HG02588 (cell line): Measurements from ENCODE around the gene MAT2A.
"Not testable (repeated sequence)": the region's sequence is repeated elsewhere in the genome, so short reads cannot be mapped to it uniquely, and the experiment has no call there.

Experiments
- ATAC-seq: cut with Tn5 transposase; IDR thresholded peaks from one replicate; pipeline ENCODE4 v1.9.1; 2021; ENCODE audit warnings: mild to moderate bottlenecking, moderate library complexity; ENCODE audit not compliant: unreplicated experiment

The MAT2A gene

DNA sequence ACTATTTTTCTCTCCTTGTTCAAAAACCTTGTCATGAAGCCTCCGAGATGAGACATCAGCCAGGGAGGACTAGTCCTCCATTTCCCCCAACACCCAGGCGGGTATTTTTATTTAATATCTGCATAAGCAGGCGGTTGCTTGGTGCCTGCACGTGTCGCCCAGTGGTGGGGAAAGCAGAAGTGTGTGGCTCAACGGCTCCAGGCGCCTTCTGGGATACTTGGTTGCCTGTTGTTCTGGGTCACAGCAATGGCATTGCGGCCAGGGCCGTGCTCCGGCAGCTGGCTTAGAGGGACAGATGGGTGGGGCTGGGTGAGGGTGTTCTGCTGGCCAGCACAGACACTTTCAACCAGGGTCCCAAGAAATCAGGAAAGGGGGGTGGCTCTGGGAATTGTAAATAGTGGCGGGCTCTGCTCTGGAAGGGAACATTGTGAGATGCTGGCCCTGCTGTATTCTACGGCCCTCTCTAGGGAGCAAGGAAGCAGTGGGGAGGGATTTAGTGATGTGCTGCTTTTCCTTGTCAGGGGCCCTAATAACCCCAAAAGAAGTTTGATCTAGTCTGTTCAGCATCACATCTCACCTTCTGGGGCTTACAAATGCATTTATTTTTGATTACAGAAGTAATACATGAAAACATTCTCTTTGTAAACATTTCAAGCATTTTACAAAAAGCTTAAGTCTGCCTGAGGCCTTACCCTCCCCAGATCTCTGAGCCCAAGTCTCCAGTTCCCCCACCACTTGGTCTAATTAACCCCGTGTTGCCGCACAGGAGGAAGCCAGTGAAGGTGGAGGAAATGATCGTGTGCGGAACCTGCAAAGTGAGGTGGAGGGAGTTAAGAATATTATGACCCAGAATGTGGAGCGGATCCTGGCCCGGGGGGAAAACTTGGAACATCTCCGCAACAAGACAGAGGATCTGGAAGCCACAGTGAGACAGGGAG, 39.5 kb downstream of the MAT2A start:
- ATAC-seq = peak; percentile 28

DNA sequence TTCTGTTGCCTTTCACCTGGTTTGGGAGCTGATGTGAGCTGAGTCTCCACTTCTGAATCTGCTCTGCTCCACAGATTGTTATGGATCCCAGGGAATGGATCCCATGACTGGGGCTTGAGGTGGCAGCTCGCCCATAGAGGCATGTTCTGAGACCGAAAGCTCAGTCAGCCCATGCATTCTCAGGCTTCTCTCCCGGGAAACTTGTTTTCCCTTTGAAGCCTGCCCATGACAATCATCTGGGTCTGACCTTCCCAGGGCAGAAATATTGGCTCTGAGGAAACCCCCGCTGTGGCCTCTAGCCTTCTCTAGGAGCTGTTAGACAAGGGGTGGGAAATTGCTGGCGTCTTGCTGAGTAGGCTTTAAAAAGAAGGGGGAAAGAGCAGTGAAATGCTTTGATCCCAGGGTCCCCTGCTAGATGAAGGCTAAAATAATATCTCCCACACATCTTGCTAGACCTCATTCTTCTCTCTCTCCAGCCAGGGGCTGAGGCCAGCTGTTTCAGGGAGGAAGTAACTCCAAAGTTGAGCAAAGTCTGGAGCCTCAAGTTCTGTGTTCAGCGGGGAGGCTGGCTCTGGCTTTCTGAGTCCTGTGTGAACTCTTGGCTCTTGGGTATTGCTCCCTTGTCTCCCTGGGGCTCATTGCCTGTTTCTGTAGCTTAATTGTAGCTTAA, 40.4 kb downstream of the MAT2A start:
- no peak for ATAC-seq

DNA sequence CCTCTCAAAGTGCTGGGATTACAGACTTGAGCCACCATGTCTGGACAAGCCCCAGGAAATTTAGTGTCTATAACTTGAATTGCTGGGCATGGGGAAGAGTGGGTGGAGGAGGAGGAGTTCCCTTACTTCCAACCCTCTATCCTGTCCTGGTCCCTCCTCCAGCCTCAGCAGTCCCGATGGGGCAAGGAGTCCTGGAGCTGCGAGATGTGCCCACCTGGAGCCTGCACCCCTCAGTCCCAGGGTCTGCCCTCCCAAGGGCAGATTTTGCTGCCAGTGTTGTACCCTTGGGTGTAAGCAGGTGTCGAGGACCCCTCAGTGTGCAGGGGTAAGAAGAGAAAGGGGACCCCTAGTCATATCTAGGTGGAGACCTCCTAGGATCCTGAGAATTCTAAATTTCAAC, 41.2 kb downstream of the MAT2A start:
- no peak for ATAC-seq

DNA sequence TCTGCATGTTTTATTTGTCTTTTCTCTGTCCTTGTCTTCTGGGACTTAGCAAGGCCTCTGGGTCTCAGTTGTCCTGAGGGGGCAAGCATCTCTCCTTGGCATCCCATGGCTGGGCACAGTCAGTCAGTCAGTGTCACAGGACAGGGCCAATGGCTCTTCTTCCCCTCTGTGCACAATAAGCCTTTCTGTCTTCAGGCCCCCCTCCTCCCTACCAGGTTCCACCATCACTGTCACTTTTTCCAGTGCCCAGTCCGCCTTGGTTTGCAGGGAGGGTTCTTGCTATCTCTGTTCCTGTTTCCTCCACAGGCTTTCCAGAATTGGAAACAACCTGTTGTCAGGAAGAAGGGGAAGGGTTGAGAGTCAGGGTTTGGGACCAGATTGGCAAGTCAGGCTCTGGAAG, 43.5 kb downstream of the MAT2A start:
- no peak for ATAC-seq

DNA sequence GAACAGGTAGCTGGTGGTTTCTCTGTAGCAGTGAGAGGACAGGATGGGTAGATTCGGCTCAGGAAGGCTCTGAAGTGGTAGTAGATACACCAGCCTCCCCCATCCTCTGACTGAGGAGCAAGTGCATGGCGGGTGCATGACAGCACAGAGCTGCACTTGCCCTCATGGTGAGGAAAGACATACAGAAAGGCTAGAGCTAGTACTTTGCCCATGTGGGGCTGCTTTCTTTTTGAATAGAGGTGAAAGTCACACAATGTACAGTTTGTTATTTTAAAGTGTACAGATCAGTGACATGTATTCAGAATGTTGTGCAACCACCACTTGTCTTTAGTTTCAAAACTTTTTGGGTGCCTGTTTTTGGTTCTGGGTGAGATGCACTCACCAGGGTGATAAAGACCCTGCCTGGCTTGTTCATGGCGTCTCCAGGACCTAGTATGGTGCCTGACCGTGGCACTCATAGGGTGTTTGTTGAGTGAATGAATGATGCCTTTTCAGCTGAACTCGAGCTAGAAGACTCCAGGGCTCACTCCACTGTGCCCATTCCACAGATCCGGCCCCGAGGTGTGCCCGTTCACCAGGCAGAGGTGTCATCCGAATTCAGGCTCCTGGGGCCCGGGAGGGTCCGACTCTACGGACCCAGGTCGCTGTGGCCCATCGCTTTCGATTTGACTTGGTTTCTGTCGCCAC, 44.8 kb downstream of the MAT2A start:
- ATAC-seq = peak; percentile 45

DNA sequence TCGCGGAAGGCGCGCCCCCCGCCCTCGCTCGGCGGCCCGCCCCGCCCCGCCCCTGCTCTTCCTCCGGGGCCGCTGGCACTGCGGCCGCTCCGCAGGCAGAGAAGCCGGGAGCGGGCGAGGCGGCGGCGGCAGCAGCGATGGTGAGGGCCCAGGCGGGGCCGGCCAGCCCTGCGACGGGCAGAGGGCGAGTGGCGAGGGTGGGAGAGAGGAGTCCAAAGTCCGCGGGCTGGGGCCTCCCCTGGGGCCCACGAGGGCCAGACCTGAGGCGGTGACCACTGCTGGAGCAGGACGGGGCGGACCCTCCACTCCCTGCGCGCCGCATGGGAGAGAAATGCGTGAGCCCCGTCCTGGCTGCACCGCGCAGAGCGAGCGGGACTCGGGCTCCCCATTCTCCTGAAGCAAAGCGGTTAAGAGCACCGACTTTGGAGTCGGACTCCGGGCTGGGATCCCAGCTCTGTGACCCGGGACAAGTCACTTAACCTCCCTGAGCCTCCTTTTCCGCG, 45.4 kb downstream of the MAT2A start, which contains the start of gene VAMP5:
TSS of gene VAMP5 (plus strand) at position 78 of the 503 bp plus-strand sequence. CDS start at position 138, 60 bp downstream.
- peak; percentile 29 for ATAC-seq

DNA sequence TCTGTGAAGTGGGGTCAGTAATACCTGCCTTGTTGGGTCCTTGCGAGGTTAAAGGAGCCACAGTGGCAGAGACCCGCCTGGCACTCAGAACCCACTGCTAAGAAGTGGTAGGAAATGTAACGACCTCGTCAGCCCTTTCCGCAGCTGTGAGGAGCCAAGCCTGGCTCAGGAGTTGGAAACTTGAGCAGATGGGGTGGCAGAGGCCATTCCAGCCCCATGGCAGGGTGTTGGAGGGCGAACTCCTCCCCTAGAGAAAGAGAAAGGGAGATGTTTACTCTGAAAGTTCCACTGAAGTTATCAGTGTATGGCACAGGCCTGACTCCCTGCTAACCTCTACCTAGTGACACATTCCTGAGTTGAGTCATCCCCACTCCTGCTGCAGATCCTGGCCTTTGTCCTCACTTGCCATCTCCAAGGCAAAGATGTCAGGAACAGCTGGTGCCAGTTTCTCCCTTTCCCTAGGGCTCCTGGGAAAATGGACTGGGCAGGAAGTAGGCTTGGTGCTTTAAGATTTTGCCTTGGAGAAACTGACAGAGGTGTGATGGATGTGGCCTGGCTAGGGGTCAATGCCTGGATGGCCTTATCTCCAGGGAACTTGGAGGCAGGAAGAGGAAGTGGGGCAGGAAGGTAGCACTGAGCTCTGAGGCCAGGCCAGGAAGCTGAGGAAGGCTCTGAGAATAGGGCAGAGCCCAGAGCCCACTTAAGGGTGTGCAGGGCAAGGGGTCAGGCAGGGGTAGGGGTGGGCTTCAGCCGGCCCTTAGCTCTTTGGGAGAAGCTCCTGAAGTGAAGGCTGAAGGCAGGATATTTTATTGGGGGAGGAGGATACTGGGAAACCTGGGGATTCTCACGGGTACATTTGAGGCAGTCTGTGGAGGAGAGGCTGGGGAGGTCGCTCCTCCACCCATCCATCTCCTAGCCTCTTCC, 46.2 kb downstream of the MAT2A start:
- ATAC-seq = peak; percentile 49

DNA sequence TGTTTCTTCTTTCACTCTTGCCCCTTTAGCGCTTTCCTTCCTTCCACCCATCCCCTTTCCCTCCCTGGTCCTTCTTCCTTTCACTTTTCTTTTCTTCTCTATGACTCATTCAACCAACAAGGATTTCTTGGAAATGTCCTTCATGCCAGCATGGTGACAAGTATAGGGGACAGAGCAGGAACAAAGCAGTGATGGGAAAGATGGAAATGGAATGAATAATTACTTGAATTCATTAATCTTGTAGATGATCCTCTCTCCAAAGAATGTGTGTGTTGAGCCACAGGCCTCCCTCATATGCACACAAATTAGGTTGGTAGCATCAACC, 46.8 kb downstream of the MAT2A start:
- no peak for ATAC-seq

DNA sequence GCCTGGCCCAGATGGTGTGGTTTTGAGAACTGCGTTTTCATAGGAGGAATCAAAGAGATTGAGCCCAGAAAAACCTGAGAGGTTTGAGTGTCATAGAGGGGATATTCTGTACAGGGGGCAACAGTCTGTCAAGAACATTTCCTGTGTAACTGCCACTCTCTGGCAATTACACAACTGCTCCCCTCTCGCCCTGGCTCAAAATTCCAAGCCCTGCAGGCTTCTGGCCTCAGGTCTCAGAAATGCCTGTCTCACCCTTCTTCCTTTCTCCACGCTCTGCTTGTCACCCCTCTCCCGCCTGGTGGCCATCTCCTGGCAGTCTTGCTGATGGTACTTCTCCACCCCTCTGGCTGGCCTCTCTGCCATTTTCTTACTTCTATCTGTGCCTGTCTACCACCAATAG, 49.3 kb downstream of the MAT2A start:
- no peak for ATAC-seq

DNA sequence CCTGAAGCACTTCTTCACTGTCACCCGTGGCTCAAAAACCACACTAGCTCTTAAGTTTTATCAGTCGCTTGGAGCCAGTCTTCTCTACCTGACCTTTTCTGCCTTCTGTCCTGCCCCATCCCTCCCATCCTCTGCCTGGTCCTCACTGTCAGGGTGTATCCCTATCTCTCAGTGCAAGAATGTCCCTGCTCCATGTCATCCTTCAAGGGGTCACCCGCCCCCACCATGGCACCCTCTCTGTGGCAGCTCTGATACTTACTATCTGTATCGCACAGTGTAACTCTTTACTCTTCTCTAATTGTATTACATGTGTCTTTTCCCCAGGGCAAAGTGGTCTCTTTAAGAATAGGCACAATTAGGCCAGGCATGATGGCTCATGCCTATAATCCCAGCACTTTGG, 49.7 kb downstream of the MAT2A start:
- no peak for ATAC-seq

DNA sequence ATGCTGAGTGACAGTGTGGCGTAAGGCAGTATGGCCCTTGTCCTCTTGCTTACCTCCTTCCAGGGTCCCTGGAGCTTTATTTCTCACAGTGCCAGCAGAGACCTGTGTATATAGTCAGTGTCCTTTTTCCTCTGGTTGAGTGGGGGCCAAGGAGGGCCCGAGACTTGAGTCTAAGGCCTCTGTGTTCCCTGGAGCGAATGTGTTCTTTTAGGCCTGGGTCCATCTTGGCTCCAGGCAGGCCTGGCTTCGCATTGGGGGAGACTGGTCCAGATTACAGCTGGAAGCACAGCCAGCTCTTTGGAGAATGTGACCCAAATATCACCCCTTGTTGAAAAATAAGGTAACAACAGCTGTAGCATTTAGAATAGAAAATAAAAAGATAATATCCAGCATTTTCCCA, 50.2 kb downstream of the MAT2A start:
- ATAC-seq = no peak

DNA sequence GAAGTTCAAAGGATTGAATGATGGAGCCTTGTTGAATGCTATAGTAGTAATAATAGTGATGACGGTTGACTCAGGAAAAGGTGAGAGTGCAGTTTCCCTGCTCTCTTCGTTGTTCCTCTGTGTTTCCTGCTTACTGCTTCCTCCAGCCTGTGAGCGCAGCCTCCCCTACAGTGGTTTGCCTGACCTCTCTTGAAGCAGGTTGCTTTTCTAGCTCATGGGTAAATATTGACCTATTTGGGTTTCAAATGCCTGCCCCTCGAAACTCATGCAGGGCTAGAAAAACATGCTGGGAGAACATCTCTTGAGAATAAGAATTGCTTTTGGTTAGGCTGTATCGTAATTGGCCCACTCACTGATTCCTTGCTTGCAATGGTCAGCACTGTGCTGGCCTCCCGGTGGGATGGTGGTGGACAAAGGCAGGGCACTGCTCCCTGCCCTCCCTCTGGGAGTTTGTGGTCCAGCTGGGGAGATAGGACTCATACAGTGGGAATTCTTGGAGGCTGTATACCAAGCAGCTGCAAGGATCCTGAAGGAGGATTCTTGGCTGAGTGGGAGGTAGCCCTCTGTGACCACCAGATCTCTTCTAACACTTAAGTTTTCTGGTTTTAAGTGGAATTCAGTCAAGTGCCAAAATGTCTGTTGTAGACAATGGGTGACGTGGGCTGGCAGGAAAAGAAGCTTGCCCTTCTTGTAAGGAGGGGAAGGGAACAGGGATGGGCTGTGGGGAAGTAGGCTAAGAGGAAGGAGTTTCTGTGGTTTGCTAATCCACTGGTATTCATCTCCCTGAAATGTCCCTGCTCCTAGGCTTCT, 51.2 kb downstream of the MAT2A start:
- no peak for ATAC-seq

DNA sequence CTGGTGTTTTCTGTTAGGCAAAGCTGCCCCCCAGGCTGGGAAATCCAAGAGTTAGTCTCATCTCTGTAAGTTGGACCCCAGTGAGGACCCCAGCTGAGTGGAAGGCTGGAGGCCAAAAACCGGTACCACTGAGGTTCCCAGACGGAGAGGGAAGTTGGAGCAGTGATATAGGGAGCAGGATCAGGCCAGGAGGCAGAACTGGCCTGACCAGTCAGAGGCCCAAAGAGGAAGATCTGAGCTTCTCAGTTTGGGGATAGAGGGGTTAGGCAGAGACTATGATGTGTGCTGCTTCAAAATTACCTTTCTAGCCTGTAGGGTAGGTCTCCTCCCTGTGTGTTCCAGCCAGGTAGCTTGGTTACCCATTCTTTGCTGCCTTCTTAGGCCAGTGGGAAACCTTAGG, 52.0 kb downstream of the MAT2A start:
- no peak for ATAC-seq

DNA sequence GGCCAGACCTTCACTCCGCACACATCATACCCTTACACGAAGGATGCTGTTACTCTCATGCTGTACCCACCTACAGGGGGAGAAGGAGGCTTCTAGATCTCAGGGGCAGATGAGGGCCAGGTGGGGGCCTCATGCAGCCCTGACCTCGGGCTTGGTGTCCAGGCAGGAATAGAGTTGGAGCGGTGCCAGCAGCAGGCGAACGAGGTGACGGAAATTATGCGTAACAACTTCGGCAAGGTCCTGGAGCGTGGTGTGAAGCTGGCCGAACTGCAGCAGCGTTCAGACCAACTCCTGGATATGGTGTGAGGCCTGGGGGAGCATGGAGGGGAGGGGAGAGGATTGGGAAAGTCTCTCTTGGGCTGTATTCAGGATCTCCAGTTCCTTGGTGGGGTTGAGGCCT, 52.6 kb downstream of the MAT2A start:
- no peak for ATAC-seq

DNA sequence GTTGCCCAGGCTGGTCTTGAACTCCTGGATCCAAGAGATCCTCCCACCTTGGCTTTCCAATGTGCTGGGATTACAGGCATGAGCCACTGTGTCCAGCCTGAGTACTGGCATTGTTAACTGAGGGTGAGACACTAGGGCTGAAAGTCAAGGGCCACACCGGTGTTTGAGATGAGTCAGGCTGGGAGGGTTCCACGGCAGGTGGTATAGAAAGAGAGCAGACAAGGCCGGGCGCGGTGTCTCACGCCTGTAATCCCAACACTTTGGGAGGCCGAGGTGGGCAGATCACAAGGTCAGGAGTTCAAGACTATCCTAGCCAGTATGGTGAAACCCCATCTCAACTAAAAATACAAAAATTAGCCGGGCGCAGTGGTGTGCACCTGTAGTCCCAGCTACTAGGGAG, 53.3 kb downstream of the MAT2A start:
- ATAC-seq = not testable (repeated sequence)

DNA sequence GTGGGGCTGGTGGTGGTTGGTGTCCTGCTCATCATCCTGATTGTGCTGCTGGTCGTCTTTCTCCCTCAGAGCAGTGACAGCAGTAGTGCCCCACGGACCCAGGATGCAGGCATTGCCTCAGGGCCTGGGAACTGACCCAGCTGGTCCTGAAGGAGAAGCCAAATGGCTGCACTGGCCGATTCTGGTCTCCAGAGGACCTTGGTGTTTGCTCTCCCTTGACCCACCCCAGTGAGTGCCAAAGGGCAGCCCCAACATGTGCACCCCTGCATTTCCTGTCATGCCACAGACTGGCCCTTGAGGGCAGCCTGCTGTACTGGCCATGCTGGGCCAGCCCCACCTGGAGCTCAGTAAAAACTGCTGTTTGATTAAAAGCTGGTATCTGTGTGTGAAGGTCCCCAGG, 54.1 kb downstream of the MAT2A start:
- no peak for ATAC-seq
